ENCODE measurements around the gene PRKD2.

GRCh38 chr19:46762245-46762890 is 45.5 kb upstream of the PRKD2 start:
- TF ChIP-seq CTCF (IDR thresholded peaks at IDR 0.05; ENCODE audit: low read depth, low read length) (no peak), EZH2phosphoT487 (IDR thresholded peaks at IDR 0.05; ENCODE audit: low read depth) (no peak)

Measured in OCI-LY3 (cell line).